SJCRH30 (cell line): ENCODE measurements around the gene C1orf226. TPM values are rescaled to one million over a fixed set of nuclear protein-coding genes. Genes with fewer than 3 reads are reported as not detected.

Experiments
- DNase-seq, 2 experiments: peaks; one replicate each; pipeline ENCODE4 v3.0.0-alpha.2; 2015 to 2020
- H3K27ac ChIP-seq: fragments of 250-450 bp; sonication (Bioruptor Pico); 2 replicates; pipeline ENCODE4 v1.5.1; 2020; ENCODE audit warnings: mild to moderate bottlenecking, moderate library complexity
- H3K27me3 ChIP-seq: fragments of 250-450 bp; sonication (Bioruptor Pico); 2 replicates; pipeline ENCODE4 v1.5.1; 2020; ENCODE audit warnings: mild to moderate bottlenecking, moderate library complexity
- H3K36me3 ChIP-seq: fragments of 250-450 bp; sonication (Bioruptor Pico); 2 replicates; pipeline ENCODE4 v1.5.1; 2020; ENCODE audit warnings: mild to moderate bottlenecking, moderate library complexity
- H3K4me1 ChIP-seq: fragments of 250-450 bp; sonication (Bioruptor Pico); 2 replicates; pipeline ENCODE4 v1.5.1; 2020; ENCODE audit warnings: mild to moderate bottlenecking, moderate library complexity
- H3K4me3 ChIP-seq: fragments of 250-450 bp; sonication (Bioruptor Pico); 2 replicates; pipeline ENCODE4 v1.5.1; 2020; ENCODE audit warnings: mild to moderate bottlenecking, moderate library complexity
- H3K9me3 ChIP-seq: fragments of 250-450 bp; sonication (Bioruptor Pico); replicated peaks from 2 replicates; pipeline ENCODE4 v1.5.1; 2020; ENCODE audit warnings: mild to moderate bottlenecking, moderate library complexity
- total RNA-seq: library from RNA; depleted of rRNA; stranded (reverse); fragments of >200 nt; shearing (Covaris generic); gene quantifications from 2 replicates; pipeline ENCODE4 v1.2.3, GENCODE V29; 2014

Gene C1orf226
- total RNA-seq, 1 experiment from 2014 or later = 0.57 TPM

GRCh38 chr1:162385702-162386101, 4.2 kb downstream of the C1orf226 start:
- H3K27me3 ChIP-seq = no peaks in the 10 kb centered on the region
- H3K27ac ChIP-seq = no peak overlapping the region
- H3K36me3 ChIP-seq = no peaks in the 10 kb centered on the region
- no peak overlapping the region for H3K4me3 ChIP-seq
- H3K9me3 ChIP-seq = no peaks in the 10 kb centered on the region
- DNase-seq = no peak
- H3K4me1 ChIP-seq = peaks cover 28% of the 10 kb centered on the region

- peaks cover 29% of the 10 kb centered on the region for H3K4me1 ChIP-seq
- H3K27ac ChIP-seq = no peak overlapping the region
- H3K36me3 ChIP-seq = no peaks in the 10 kb centered on the region
- no peaks in the 10 kb centered on the region for H3K27me3 ChIP-seq
- no peaks in the 10 kb centered on the region for H3K9me3 ChIP-seq
- no peak overlapping the region for H3K4me3 ChIP-seq
- DNase-seq = no peak
These were observed 5.0 kb downstream of the C1orf226 start for GRCh38 chr1:162386292-162387225.

- no peaks in the 10 kb centered on the region for H3K9me3 ChIP-seq
- no peaks in the 10 kb centered on the region for H3K36me3 ChIP-seq
- no peak for DNase-seq
- H3K4me1 ChIP-seq = peaks cover 34% of the 10 kb centered on the region
- H3K27ac ChIP-seq = no peak overlapping the region
- no peaks in the 10 kb centered on the region for H3K27me3 ChIP-seq
- no peak overlapping the region for H3K4me3 ChIP-seq
These were observed 5.9 kb downstream of the C1orf226 start for GRCh38 chr1:162387226-162388082.

- no peaks in the 10 kb centered on the region for H3K36me3 ChIP-seq
- no peaks in the 10 kb centered on the region for H3K9me3 ChIP-seq
- peak overlapping the region; percentile 59 for H3K27ac ChIP-seq
- no peak overlapping the region for H3K4me3 ChIP-seq
- peaks cover 34% of the 10 kb centered on the region for H3K4me1 ChIP-seq
- no peaks in the 10 kb centered on the region for H3K27me3 ChIP-seq
- no peak for DNase-seq
These were observed 6.6 kb downstream of the C1orf226 start for GRCh38 chr1:162388083-162388594.

GRCh38 chr1:162388615-162389014, 7.1 kb downstream of the C1orf226 start:
- Histone ChIP-seq H3K9me3 (no peaks in the 10 kb centered on the region), H3K36me3 (no peaks in the 10 kb centered on the region), H3K4me1 (peaks cover 34% of the 10 kb centered on the region), H3K27me3 (no peaks in the 10 kb centered on the region), H3K27ac (peak overlapping the region; percentile 59), H3K4me3 (no peak overlapping the region)
- DNase-seq = no peak

GRCh38 chr1:162389021-162389818, 7.7 kb downstream of the C1orf226 start:
- peaks cover 34% of the 10 kb centered on the region for H3K4me1 ChIP-seq
- H3K9me3 ChIP-seq = no peaks in the 10 kb centered on the region
- H3K4me3 ChIP-seq = peak overlapping the region; percentile 26
- H3K27me3 ChIP-seq = no peaks in the 10 kb centered on the region
- peak; percentile 67 to 83 for DNase-seq
- no peaks in the 10 kb centered on the region for H3K36me3 ChIP-seq
- peak overlapping the region; percentile 59 for H3K27ac ChIP-seq

- Histone ChIP-seq H3K9me3 (no peaks in the 10 kb centered on the region), H3K4me3 (no peak overlapping the region), H3K27me3 (no peaks in the 10 kb centered on the region), H3K4me1 (peaks cover 34% of the 10 kb centered on the region), H3K27ac (peak overlapping the region; percentile 59), H3K36me3 (no peaks in the 10 kb centered on the region)
- no peak for DNase-seq
These were observed 8.4 kb downstream of the C1orf226 start for GRCh38 chr1:162389971-162390370.

GRCh38 chr1:162390396-162391185, 9.1 kb downstream of the C1orf226 start:
- Histone ChIP-seq H3K4me1 (peaks cover 34% of the 10 kb centered on the region), H3K9me3 (no peaks in the 10 kb centered on the region), H3K27ac (no peak overlapping the region; the same call in 1 of the 2 replicates), H3K36me3 (no peaks in the 10 kb centered on the region), H3K4me3 (no peak overlapping the region), H3K27me3 (no peaks in the 10 kb centered on the region)
- no peak for DNase-seq

GRCh38 chr1:162391790-162392563, 10.4 kb downstream of the C1orf226 start:
- H3K4me1 ChIP-seq = peaks cover 34% of the 10 kb centered on the region
- H3K27ac ChIP-seq = no peak overlapping the region
- no peaks in the 10 kb centered on the region for H3K27me3 ChIP-seq
- 0 out of 2 replicates have a peak overlapping the region, but pooled peaks have one; percentile 8 for H3K4me3 ChIP-seq
- no peaks in the 10 kb centered on the region for H3K9me3 ChIP-seq
- no peaks in the 10 kb centered on the region for H3K36me3 ChIP-seq
- DNase-seq = peak in 1 of 2 experiments; percentile 57

- H3K9me3 ChIP-seq = no peaks in the 10 kb centered on the region
- DNase-seq = no peak
- H3K27ac ChIP-seq = no peak overlapping the region
- H3K4me3 ChIP-seq = no peak overlapping the region
- no peaks in the 10 kb centered on the region for H3K36me3 ChIP-seq
- H3K4me1 ChIP-seq = peaks cover 7% of the 10 kb centered on the region
- H3K27me3 ChIP-seq = no peaks in the 10 kb centered on the region
These were observed 14.8 kb downstream of the C1orf226 start for GRCh38 chr1:162396201-162396906.

- no peaks in the 10 kb centered on the region for H3K36me3 ChIP-seq
- H3K4me1 ChIP-seq = peaks cover under 1% of the 10 kb centered on the region
- H3K4me3 ChIP-seq = no peak overlapping the region
- no peaks in the 10 kb centered on the region for H3K27me3 ChIP-seq
- no peaks in the 10 kb centered on the region for H3K9me3 ChIP-seq
- no peak for DNase-seq
- no peak overlapping the region for H3K27ac ChIP-seq
These were observed 15.5 kb downstream of the C1orf226 start for GRCh38 chr1:162397039-162397448.

GRCh38 chr1:162397943-162398560, 16.5 kb downstream of the C1orf226 start:
- DNase-seq = peak in 1 of 2 experiments; percentile 57
- Histone ChIP-seq H3K36me3 (no peaks in the 10 kb centered on the region), H3K9me3 (no peaks in the 10 kb centered on the region), H3K27ac (no peak overlapping the region), H3K4me3 (no peak overlapping the region), H3K4me1 (no peaks in the 10 kb centered on the region; the same call in 1 of the 2 replicates), H3K27me3 (no peaks in the 10 kb centered on the region)
